GM12801 (cell line): ENCODE results near the gene TMEM163.

Source experiments
- CTCF ChIP-seq: IDR thresholded peaks from one replicate; pipeline ENCODE4 v1.5.1; 2011; ENCODE audit warnings: control low read depth; ENCODE audit not compliant: insufficient read length; ENCODE audit errors: extremely low read depth

TMEM163 gene

DNA sequence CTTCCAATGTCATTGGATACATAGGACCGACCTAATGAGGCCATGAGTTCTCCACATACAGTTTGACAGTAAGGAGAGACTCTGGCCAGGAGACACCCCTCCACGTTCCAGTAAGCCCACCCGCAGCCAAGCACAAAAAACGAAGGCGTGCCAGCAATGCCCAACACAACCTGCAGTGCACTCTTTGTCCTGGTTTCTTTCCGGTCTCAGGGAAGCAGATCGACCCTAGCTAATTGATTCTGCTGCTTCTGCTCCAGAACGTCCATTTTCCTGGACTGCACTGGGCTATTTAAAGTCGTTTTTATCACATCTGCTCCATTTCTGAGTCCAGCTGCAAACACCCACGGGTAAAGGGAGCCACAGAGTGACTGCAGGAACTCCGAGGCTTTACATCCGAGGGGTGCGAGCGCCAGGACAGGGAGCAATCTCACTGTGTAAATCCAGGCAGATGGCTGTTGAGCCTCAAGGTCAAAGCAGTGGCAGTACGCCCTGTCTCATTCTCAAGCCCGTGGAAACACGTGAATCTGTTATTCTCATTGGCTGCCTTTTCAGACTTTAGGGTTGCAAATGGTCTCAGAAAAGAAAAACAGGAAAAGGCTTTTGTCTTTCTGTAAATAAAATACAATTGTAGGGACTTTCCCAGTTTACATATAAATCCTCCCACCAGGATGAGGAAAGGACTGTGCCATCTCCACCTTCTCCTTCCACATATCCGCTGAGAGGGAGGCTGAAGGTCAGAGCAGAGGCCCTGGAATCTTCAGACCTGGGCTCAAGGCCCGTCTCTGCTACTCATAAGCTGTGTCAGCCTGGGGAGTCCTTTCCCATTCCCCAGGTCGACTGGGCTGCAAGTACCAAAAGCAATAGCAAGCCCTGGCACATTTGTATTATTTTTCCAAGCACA lies 40.7 kb downstream of the TMEM163 start:
- TF ChIP-seq CTCF, result no peak

DNA sequence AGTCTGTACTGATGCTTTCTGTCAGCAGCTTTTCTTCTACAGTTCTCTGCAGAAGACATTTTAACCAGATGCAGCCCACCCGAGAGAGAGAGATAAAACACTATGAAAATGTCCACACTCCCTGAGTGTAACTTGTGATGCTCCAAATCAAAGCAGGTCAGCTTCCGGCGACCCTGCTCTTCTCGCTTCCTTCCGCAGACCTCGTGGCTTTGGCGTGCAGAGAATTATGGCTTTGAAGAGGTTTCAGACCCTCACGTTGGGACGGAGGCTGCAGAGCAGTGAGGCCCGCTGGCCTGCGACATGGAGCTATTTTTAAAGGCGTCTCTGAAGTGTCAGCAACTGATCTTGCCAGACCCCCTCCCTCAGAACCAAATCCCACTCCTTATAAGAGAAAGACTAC lies 41.8 kb downstream of the TMEM163 start:
- no peak for TF ChIP-seq CTCF

DNA sequence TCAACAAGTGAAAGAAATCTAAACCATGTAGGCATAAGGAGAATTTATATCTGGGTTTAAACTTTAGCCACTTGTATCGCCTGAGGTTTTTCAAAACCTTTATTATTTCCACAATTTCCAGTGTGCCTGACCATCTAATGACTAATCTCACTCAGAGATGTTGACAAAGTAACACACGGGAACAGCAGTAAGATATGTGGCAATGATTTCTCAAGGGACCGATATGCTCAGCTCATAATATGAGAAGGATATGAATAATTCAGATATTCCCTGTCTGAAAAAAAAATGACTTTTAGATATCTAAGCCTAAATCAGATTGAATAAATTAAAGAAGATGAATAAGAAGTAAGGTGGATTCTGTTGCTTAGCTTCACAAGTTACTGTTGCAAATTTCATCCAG lies 43.5 kb downstream of the TMEM163 start:
- no peak for TF ChIP-seq CTCF

- TF ChIP-seq CTCF, result no peak
These were observed 44.1 kb downstream of the TMEM163 start for GRCh38 chr2:134674687-134675086.

DNA sequence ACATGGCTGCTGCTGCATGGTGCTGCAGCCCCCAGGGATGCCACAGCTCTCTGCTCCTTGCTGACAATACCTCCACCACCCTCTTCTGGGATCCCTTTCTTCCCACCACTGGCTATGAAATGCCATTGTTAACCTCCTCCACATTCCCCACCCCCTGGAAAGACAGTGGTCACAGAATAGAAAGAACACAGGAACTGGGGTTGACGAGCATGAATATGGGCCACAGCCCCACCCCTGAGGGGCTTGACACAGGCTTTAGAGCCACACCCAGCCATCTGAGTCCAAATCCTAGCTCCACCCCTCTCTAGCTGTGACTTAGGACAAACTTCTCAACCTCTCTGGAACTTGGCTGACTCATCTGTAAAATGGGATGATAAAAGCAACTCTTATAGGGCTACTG lies 47.3 kb downstream of the TMEM163 start:
- no peak for TF ChIP-seq CTCF

DNA sequence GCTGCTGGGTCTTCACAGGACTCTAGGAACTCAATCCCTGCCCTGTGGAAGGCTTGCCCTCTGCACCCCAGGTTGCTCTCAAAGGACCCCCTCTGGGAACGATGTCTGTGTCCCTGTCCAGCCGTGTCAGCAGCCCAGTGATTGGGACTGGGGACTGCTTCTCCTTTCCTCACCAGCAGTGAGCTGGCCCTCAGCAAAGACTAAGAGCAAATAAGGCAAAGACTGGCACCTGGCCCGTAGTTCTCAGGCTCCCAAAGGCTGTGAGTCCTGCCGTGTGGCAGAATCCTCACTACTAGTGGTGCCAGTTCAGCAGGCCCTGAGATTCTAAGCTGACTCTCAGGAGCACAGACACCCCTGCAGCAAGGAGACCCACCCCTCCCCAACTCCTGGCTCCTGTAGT lies 47.8 kb downstream of the TMEM163 start:
- no peak for TF ChIP-seq CTCF

DNA sequence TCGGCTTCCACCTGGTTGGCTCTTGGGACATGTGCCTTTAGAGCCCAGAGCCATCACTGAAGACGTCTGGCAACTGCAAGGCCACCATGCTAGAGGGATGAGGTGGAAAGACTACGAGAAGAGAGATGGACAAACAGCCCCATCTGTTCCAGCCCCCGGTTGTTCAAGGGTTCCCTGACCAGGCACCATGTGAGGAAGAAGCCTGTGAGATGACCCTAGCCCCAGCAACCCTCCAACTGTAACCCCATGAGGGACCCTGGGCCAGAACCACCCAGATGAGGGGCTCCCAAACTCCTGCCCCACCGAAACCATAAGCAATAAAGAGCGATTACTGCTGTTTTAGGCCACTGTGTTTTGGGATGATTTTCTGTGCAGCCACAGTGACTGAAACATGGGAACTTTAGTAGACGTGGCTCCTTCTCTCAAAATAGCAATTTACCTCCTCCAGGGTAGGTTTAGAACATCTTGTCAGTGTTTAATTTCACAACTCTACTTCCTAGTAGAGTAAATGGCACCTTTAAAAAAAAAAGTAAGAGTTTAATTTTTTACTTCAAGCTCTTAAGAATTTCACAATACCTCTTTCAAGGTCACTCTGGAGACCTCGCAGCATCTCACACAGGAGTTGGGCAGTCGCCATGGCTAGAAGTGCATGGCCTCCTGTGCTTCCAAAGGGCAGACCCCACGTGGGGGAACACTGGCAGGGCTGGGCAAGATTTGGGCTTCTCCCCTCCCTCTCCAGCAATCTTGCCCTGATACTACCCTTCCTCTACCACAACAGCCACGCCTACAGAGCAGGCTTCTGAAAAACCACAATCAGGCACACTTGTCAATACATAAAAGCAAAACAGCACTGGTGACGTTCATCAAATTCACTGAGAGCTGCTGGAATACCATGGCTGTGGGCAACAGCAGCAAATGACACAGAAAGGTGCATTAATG lies 48.8 kb downstream of the TMEM163 start:
- no peak for TF ChIP-seq CTCF
